ENCODE results near the gene XCR1.

DNA sequence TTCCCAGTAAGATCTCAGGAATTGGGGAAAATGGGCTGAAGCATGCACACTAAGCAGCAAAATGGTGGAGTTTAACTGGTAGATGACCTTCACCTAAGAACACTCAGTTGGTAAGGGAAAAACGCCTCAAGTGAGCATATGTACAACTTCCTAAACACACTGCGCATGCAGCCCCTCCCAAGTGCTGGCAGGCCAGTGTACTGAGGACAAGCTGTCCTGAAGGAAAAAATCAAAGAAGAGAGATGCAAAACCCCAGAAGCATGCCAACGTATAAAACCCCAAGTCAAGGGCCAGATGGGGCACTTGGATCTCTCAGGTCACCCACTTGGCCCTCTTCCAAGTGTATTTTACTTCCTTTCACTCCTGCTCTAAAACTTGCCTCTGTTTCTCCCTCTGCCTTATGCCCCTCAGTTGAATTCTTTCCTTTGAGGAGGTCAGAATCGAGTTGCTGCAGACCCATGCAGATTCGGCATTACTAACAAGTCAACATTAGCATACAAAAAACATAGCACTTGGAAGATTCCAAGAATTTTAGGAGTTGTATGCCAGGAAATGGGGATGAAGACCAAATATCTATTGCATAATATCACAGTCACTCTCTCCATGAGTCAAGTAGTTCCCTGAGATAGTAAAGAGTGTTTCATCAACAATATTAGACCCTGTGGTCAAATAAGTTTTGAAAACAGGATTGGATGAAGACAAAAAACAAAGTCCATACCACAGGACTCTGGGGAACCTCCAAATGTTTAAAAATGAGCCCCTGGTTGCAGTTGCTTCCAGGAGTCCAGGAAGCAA, 20.8 kb downstream of the XCR1 start:
- TF ChIP-seq POLR2A (IDR thresholded peaks at IDR 0.05) (no peak), EP300 (IDR thresholded peaks at IDR 0.05) (peak; percentile 74)
- TF ChIP-seq, protein P1, sequence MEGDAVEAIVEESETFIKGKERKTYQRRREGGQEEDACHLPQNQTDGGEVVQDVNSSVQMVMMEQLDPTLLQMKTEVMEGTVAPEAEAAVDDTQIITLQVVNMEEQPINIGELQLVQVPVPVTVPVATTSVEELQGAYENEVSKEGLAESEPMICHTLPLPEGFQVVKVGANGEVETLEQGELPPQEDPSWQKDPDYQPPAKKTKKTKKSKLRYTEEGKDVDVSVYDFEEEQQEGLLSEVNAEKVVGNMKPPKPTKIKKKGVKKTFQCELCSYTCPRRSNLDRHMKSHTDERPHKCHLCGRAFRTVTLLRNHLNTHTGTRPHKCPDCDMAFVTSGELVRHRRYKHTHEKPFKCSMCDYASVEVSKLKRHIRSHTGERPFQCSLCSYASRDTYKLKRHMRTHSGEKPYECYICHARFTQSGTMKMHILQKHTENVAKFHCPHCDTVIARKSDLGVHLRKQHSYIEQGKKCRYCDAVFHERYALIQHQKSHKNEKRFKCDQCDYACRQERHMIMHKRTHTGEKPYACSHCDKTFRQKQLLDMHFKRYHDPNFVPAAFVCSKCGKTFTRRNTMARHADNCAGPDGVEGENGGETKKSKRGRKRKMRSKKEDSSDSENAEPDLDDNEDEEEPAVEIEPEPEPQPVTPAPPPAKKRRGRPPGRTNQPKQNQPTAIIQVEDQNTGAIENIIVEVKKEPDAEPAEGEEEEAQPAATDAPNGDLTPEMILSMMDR (IDR thresholded peaks at IDR 0.05), result no peak
